ENCODE measurements around the gene ACSL4.
"Not testable (repeated sequence)": the region's sequence is repeated elsewhere in the genome, so short reads cannot be mapped to it uniquely, and the experiment has no call there.

The ACSL4 gene

DNA sequence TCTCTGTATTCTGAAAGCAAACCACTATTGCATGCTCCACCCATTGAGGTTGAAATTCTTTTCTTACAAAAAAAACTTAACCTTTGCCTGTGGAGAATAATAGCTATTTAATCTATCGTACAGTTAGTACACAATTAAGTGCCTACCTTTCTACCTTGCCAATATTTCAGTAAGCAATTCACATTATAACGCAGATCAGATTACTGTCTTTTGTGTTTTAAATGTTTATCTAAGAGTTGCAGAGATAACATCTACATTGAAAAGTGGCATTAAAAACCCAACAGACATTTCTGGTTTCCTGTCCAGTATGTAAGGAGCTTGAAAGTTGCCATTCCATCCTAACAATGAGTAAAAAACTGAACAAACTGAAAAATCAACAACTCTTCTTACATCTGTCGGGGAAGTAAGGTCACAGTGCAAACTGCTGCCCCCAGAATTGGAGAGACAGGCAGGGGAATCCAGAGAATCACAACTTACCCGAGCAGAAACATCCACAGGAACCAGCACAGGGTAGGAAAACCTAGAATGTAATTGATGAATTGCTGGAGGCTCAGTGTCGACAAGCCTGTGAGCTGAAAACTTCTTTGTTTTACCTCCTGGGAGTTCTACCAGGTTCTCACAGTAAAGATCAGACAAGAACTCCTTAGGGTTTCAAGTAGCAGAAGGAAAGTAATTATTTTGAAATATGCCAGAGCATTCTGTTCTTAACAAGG is 27.3 kb upstream of the ACSL4 start:
- Histone ChIP-seq H3K4me1 (ENCODE audit: control insufficient read depth, insufficient read depth, low read length, poor library complexity, severe bottlenecking) (no peaks in the 10 kb centered on the region), H3K27me3 (replicated peaks; ENCODE audit: control insufficient read depth, insufficient read depth, low read length, poor library complexity, severe bottlenecking) (no peaks in the 10 kb centered on the region), H3K4me3 (ENCODE audit: insufficient read depth, low read depth, low read length, poor library complexity, severe bottlenecking) (no peak overlapping the region), H3K9me3 (ENCODE audit: control insufficient read depth, low read length) (no peaks in the 10 kb centered on the region), H3K36me3 (ENCODE audit: control insufficient read depth, insufficient read depth, low read length) (no peaks in the 10 kb centered on the region), H3K27ac (ENCODE audit: insufficient read depth, low read length, poor library complexity, severe bottlenecking) (no peak overlapping the region)
- DNase-seq: no peak

DNA sequence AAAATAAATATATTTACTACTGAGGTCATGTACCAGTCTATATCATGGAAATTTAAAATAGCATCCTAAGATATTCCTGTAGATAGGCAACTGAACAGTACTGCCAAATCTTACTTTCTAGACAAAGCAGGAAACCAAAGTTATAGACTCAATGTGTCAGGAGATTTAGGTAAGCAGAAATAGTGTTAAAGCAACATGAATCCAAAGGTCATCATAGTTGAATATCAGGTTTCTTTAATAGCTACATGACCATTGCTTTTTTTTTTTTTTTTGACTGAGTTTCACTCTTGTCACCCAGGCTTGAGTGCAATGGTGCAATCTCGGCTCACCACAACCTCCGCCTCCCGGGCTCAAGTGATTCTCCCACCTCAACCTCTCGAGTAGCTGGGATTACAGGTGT is 20.2 kb upstream of the ACSL4 start:
- no peaks in the 10 kb centered on the region for H3K27me3 ChIP-seq (replicated peaks; ENCODE audit: control insufficient read depth, insufficient read depth, low read length, poor library complexity, severe bottlenecking)
- no peaks in the 10 kb centered on the region for H3K4me1 ChIP-seq (ENCODE audit: control insufficient read depth, insufficient read depth, low read length, poor library complexity, severe bottlenecking)
- H3K4me3 ChIP-seq (ENCODE audit: insufficient read depth, low read depth, low read length, poor library complexity, severe bottlenecking): no peak overlapping the region
- H3K27ac ChIP-seq (ENCODE audit: insufficient read depth, low read length, poor library complexity, severe bottlenecking): no peak overlapping the region
- H3K36me3 ChIP-seq (ENCODE audit: control insufficient read depth, insufficient read depth, low read length): no peaks in the 10 kb centered on the region
- DNase-seq: no peak
- no peaks in the 10 kb centered on the region for H3K9me3 ChIP-seq (ENCODE audit: control insufficient read depth, low read length)

DNA sequence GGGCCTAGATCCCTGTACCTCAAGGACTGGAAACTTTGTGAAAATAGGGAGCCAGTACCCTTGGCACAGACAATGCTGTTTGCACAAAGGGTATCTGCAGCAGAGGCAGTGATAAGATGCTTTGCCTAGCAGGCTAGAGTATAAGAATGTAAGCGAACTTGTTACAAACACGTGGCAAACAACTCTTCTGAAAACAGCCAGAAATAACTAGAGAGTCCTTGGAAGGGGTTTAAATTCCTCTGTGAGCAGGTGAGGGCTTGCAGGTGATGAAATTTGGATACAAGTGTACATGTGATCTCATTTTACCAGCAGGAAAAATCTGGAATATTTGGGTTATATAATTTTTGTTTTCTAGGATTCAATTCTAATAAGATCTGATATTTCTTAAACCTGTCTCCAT is 18.6 kb upstream of the ACSL4 start:
- no peaks in the 10 kb centered on the region for H3K36me3 ChIP-seq (ENCODE audit: control insufficient read depth, insufficient read depth, low read length)
- no peaks in the 10 kb centered on the region for H3K9me3 ChIP-seq (ENCODE audit: control insufficient read depth, low read length)
- no peaks in the 10 kb centered on the region for H3K4me1 ChIP-seq (ENCODE audit: control insufficient read depth, insufficient read depth, low read length, poor library complexity, severe bottlenecking)
- no peak for DNase-seq
- H3K27me3 ChIP-seq (replicated peaks; ENCODE audit: control insufficient read depth, insufficient read depth, low read length, poor library complexity, severe bottlenecking): no peaks in the 10 kb centered on the region
- H3K27ac ChIP-seq (ENCODE audit: insufficient read depth, low read length, poor library complexity, severe bottlenecking): no peak overlapping the region
- H3K4me3 ChIP-seq (ENCODE audit: insufficient read depth, low read depth, low read length, poor library complexity, severe bottlenecking): no peak overlapping the region

DNA sequence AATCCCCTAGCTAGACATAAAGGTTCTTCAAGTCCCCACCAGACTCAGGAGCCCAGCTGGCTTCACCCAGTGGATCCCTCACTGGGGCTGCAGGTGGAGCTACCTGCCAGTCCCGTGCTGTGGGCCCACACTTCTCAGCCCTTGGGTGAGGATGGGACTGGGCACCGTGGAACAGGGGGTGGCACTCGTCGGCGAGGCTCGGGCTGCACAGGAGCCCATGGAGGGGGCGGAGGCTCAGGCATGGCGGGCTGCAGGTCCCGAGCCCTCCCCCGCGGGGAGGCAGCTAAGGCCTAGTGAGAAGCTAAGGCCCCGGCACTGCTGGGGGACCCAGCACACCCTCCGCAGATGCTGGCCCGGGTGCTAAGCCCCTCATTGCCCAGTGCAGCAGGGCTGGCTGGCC is 16.1 kb upstream of the ACSL4 start:
- Histone ChIP-seq H3K4me3 (ENCODE audit: insufficient read depth, low read depth, low read length, poor library complexity, severe bottlenecking) (no peak overlapping the region), H3K27me3 (replicated peaks; ENCODE audit: control insufficient read depth, insufficient read depth, low read length, poor library complexity, severe bottlenecking) (no peaks in the 10 kb centered on the region), H3K27ac (ENCODE audit: insufficient read depth, low read length, poor library complexity, severe bottlenecking) (no peak overlapping the region), H3K36me3 (ENCODE audit: control insufficient read depth, insufficient read depth, low read length) (no peaks in the 10 kb centered on the region), H3K4me1 (ENCODE audit: control insufficient read depth, insufficient read depth, low read length, poor library complexity, severe bottlenecking) (no peaks in the 10 kb centered on the region), H3K9me3 (ENCODE audit: control insufficient read depth, low read length) (no peaks in the 10 kb centered on the region)
- no peak for DNase-seq

DNA sequence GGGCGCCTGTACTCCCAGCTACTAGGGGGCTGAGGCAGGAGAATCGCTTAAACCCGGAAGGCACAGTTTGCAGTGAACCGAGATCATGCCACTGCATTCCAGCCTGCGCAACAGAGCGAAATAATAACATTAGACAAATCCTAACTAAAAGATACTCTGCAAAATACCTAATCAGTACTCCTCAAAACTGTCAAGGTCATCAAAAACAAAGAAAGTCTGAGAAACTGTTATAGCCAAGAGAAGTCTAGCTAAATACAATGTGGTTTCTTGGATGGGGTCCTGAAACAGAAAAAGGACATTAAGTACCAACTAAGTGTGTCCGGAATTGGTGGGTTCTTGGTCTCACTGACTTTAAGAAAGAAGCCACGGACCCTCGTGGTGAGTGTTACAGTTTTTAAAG is 14.6 kb upstream of the ACSL4 start:
- H3K27ac ChIP-seq (ENCODE audit: insufficient read depth, low read length, poor library complexity, severe bottlenecking): no peak overlapping the region
- H3K36me3 ChIP-seq (ENCODE audit: control insufficient read depth, insufficient read depth, low read length): no peaks in the 10 kb centered on the region
- no peak for DNase-seq
- no peaks in the 10 kb centered on the region for H3K4me1 ChIP-seq (ENCODE audit: control insufficient read depth, insufficient read depth, low read length, poor library complexity, severe bottlenecking)
- H3K9me3 ChIP-seq (ENCODE audit: control insufficient read depth, low read length): no peaks in the 10 kb centered on the region
- no peak overlapping the region for H3K4me3 ChIP-seq (ENCODE audit: insufficient read depth, low read depth, low read length, poor library complexity, severe bottlenecking)
- no peaks in the 10 kb centered on the region for H3K27me3 ChIP-seq (replicated peaks; ENCODE audit: control insufficient read depth, insufficient read depth, low read length, poor library complexity, severe bottlenecking)

DNA sequence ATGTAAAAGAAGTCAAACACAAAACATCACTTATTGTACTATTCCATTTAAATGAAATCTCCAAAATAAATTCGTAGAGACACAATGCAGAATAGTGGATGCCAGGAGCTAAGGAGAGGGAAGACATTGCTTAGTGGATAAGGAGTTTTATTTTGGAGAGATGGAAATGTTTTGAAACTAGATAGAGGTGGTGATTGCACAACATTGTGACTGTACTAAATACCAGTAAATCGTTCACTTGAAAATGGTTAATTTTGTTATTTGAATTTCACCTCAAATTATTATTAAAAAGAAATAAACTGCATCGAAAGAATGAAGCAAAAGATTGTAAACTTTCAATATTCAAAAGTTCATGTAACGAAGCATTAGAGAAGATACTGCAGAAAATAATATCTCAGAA is 9.7 kb upstream of the ACSL4 start:
- Histone ChIP-seq H3K4me3 (ENCODE audit: insufficient read depth, low read depth, low read length, poor library complexity, severe bottlenecking) (no peak overlapping the region), H3K4me1 (ENCODE audit: control insufficient read depth, insufficient read depth, low read length, poor library complexity, severe bottlenecking) (no peaks in the 10 kb centered on the region), H3K27ac (ENCODE audit: insufficient read depth, low read length, poor library complexity, severe bottlenecking) (no peak overlapping the region), H3K27me3 (replicated peaks; ENCODE audit: control insufficient read depth, insufficient read depth, low read length, poor library complexity, severe bottlenecking) (no peaks in the 10 kb centered on the region), H3K9me3 (ENCODE audit: control insufficient read depth, low read length) (no peaks in the 10 kb centered on the region), H3K36me3 (ENCODE audit: control insufficient read depth, insufficient read depth, low read length) (no peaks in the 10 kb centered on the region)
- DNase-seq: no peak

DNA sequence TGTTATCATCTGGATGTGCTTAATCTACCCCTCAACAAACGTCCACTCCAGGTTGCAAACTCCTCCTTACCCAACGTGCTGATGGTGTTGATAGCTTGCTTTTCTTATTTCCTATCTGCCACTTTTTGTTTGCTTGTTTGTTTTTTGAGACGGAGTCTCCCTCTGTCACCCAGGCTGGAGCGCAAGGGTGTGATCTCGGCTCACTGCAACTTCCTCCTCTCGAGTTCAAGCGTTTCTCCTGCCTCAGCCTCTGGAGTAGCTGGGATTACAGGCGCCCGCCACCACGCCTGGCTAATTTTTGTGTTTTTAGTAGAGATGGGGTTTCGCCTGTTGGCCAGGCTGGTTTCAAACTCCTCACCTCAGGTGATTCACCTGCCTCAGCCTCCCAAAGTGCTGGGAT is 7.8 kb upstream of the ACSL4 start:
- DNase-seq; H3K27me3 ChIP-seq (replicated peaks; ENCODE audit: control insufficient read depth, insufficient read depth, low read length, poor library complexity, severe bottlenecking); H3K9me3 ChIP-seq (ENCODE audit: control insufficient read depth, low read length); H3K4me1 ChIP-seq (ENCODE audit: control insufficient read depth, insufficient read depth, low read length, poor library complexity, severe bottlenecking); H3K27ac ChIP-seq (ENCODE audit: insufficient read depth, low read length, poor library complexity, severe bottlenecking); H3K36me3 ChIP-seq (ENCODE audit: control insufficient read depth, insufficient read depth, low read length); H3K4me3 ChIP-seq (ENCODE audit: insufficient read depth, low read depth, low read length, poor library complexity, severe bottlenecking): not testable (repeated sequence)

DNA sequence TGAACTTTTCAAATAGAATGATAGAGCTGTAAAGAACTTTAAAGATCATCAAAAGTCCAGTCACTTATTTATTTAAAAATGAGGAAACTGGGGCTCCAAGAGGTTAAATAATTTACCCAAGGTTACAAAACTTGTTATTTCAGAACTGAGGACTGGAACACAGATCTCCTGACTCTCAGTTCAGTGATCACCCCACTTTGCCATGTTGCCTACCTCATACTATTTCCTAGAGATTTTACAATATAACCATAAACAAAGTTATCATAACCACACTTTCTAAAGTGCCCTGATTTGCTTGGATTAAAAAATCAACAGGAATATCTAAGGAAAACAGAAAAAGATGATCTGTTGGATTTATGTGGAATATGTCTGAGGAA is 7.4 kb upstream of the ACSL4 start:
- H3K9me3 ChIP-seq (ENCODE audit: control insufficient read depth, low read length): no peaks in the 10 kb centered on the region
- no peak overlapping the region for H3K4me3 ChIP-seq (ENCODE audit: insufficient read depth, low read depth, low read length, poor library complexity, severe bottlenecking)
- H3K27ac ChIP-seq (ENCODE audit: insufficient read depth, low read length, poor library complexity, severe bottlenecking): no peak overlapping the region
- no peaks in the 10 kb centered on the region for H3K36me3 ChIP-seq (ENCODE audit: control insufficient read depth, insufficient read depth, low read length)
- no peaks in the 10 kb centered on the region for H3K27me3 ChIP-seq (replicated peaks; ENCODE audit: control insufficient read depth, insufficient read depth, low read length, poor library complexity, severe bottlenecking)
- DNase-seq: no peak
- no peaks in the 10 kb centered on the region for H3K4me1 ChIP-seq (ENCODE audit: control insufficient read depth, insufficient read depth, low read length, poor library complexity, severe bottlenecking)

DNA sequence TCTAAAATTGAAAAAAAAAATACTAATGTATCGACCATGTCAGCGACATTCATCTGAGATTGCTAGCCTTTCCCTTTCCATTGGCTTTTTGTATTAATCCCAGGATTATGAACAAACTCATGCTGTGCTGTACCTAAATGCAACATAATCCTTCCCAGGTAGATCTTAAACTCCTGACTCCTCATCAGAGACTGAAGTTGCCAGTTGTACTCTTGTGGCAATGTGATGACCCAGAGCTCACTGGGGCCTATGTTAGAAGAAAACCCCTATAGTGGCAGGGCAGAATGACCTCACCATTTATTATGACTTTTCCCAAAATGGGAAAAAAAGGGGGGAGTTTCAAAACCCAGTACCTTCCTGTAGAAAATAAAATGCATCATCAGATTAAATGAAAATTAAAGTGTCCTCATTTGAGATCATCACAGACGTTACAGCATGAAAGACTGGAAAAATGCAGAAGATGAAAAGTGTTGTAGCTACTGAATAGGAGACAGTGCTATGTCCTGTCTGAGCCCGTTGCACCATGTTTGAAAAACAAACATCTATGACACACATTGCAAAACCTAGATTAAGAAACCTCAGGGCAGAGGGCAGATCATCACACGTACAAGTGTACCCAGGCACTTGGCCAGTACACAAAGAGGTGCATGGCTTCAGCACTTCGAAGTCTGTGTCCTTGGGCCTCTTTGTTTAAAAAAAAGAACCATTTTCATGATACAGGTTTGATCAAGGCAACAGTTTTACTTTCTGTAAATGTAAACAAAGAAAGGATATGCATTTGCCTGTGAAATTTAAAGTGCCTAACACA is 6.8 kb upstream of the ACSL4 start:
- no peak overlapping the region for H3K27ac ChIP-seq (ENCODE audit: insufficient read depth, low read length, poor library complexity, severe bottlenecking)
- no peaks in the 10 kb centered on the region for H3K9me3 ChIP-seq (ENCODE audit: control insufficient read depth, low read length)
- H3K27me3 ChIP-seq (replicated peaks; ENCODE audit: control insufficient read depth, insufficient read depth, low read length, poor library complexity, severe bottlenecking): no peaks in the 10 kb centered on the region
- no peaks in the 10 kb centered on the region for H3K36me3 ChIP-seq (ENCODE audit: control insufficient read depth, insufficient read depth, low read length)
- H3K4me1 ChIP-seq (ENCODE audit: control insufficient read depth, insufficient read depth, low read length, poor library complexity, severe bottlenecking): no peaks in the 10 kb centered on the region
- H3K4me3 ChIP-seq (ENCODE audit: insufficient read depth, low read depth, low read length, poor library complexity, severe bottlenecking): no peak overlapping the region
- DNase-seq: no peak

DNA sequence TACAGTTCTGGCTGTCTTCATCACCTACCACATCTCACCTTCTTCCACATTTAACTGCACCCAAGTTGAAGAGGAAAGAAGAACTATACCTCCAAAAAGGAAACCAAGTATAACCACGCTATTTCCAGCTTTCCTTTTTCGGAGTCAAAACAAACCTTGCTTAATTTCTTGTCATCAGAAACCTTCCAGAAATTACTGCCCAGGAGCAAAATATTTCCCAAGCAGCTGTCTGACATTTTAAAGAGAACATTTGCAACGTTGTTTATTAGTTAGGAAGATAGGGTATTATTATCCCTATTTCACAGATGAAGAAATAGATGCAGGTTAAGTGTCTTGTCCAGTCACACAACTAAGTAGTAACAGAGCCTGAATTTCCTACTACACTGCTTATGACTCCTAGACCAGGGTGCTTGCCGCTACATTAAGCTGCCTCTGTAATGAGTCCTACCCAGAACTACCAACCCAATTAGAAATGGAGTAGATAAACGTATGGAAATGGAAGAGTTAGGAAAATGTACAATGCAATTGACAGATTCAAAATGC is 2.2 kb upstream of the ACSL4 start:
- Histone ChIP-seq H3K4me3 (ENCODE audit: insufficient read depth, low read depth, low read length, poor library complexity, severe bottlenecking) (no peak overlapping the region), H3K9me3 (ENCODE audit: control insufficient read depth, low read length) (no peaks in the 10 kb centered on the region), H3K4me1 (ENCODE audit: control insufficient read depth, insufficient read depth, low read length, poor library complexity, severe bottlenecking) (no peaks in the 10 kb centered on the region), H3K27me3 (replicated peaks; ENCODE audit: control insufficient read depth, insufficient read depth, low read length, poor library complexity, severe bottlenecking) (no peaks in the 10 kb centered on the region), H3K36me3 (ENCODE audit: control insufficient read depth, insufficient read depth, low read length) (no peaks in the 10 kb centered on the region), H3K27ac (ENCODE audit: insufficient read depth, low read length, poor library complexity, severe bottlenecking) (no peak overlapping the region)
- DNase-seq: no peak
